K562 (cell line): ENCODE data around the gene RNASE7. TPM values are rescaled to one million over a fixed set of nuclear protein-coding genes. Genes with fewer than 3 reads are reported as not detected.

Experiments
- ATAC-seq: fragments of 200-7000 bp; cut with Tn5 transposase; 3 replicates; pipeline ENCODE4 v1.9.1; 2020; ENCODE audit warnings: moderate library complexity
- BruUV-seq: library from RNA; stranded (reverse); fragments of 400-500 nt; replicated peaks from 2 replicates; lab custom pipeline; 2021; lab: Mats Ljungman, UMichigan
- CTCF ChIA-PET: fragments of 300-600 bp; formaldehyde crosslinking; extraction: SDS; loops from one replicate; lab custom pipeline; 2021; ENCODE audit warnings: low intra/inter-chr PET ratio; lab: Yijun Ruan, JAX
- POLR2A ChIA-PET: fragments of 300-600, 350-650 bp; sonication (Branson Sonifier 250); formaldehyde crosslinking; extraction: SDS; loops from one replicate; lab custom pipeline; 2021; ENCODE audit warnings: antibody characterized with exemption, inconsistent platforms; lab: Yijun Ruan, JAX
- DNase-seq, 4 experiments: peaks; one replicate each; pipeline versions ENCODE4 v3.0.0 to v3.0.0-alpha.2; 2011 to 2018; ENCODE audit warnings: low spot score in 3 of 4, mixed read lengths in 3 of 4; ENCODE audit errors: extremely low read depth in 1 of 4
- FAIRE-seq: peaks from 2 replicates; lab custom pipeline; 2011; peaks lifted over from hg19 to GRCh38; lab: Jason Lieb, UNC
- H2AFZ ChIP-seq: 2 replicates; pipeline ENCODE4 v1.6.0; 2011; ENCODE audit warnings: low read depth, low read length, control low read depth, inconsistent platforms
- H3K27ac ChIP-seq: fragments of 200-600 bp; 3 replicates; pipeline ENCODE4 v1.8.0; 2011; ENCODE audit warnings: low read depth, mild to moderate bottlenecking, control low read depth, inconsistent platforms, low read length, moderate library complexity, mixed read lengths; ENCODE audit errors: extremely low read depth
- H3K27me3 ChIP-seq, 2 experiments: fragments of 300-600 bp in 1 of 2; 2 replicates in 1 of 2; 3 replicates in 1 of 2; pipeline versions ENCODE4 v1.6.0 to v1.8.0; 2011; ENCODE audit warnings: inconsistent platforms in 2 of 2, low read length in 2 of 2, mild to moderate bottlenecking in 1 of 2, mixed read lengths in 1 of 2, moderate library complexity in 1 of 2; ENCODE audit not compliant: control insufficient read depth in 2 of 2, insufficient read depth in 2 of 2
- H3K36me3 ChIP-seq: fragments of 300-600 bp; 3 replicates; pipeline ENCODE4 v1.8.0; 2011; ENCODE audit warnings: mild to moderate bottlenecking, low read length, inconsistent platforms; ENCODE audit not compliant: control insufficient read depth, insufficient read depth
- H3K4me1 ChIP-seq, 2 experiments: fragments of 200-600 bp in 1 of 2; replicated peaks in 1 of 2; 2 replicates in 1 of 2; 3 replicates in 1 of 2; pipeline versions ENCODE4 v1.5.1 to v1.8.0; 2011; ENCODE audit warnings: inconsistent platforms in 2 of 2, low read length in 2 of 2, mild to moderate bottlenecking in 1 of 2, mixed read lengths in 1 of 2, moderate library complexity in 1 of 2; ENCODE audit not compliant: control insufficient read depth in 2 of 2, insufficient read depth in 2 of 2
- H3K4me2 ChIP-seq: 2 replicates; pipeline ENCODE4 v1.6.1; 2011; ENCODE audit warnings: low read length, control low read depth, inconsistent platforms, mixed read lengths; ENCODE audit not compliant: insufficient read depth
- H3K4me3 ChIP-seq: fragments of 200-600 bp; sonication (generic), shearing (Covaris generic); 2 replicates; pipeline ENCODE4 v1.5.1; 2016; ENCODE audit warnings: control low read depth, inconsistent platforms
- H3K79me2 ChIP-seq: fragments of 200-600 bp; 3 replicates; pipeline ENCODE4 v1.8.0; 2011; ENCODE audit warnings: low read length, inconsistent platforms; ENCODE audit not compliant: control insufficient read depth, insufficient read depth
- H3K9ac ChIP-seq, 2 experiments: 2 replicates each; pipeline versions ENCODE4 v1.6.0 to v1.6.1; 2011; ENCODE audit warnings: low read depth in 2 of 2, low read length in 2 of 2, control low read depth in 1 of 2, inconsistent platforms in 1 of 2, mild to moderate bottlenecking in 1 of 2, mixed read lengths in 1 of 2; ENCODE audit not compliant: insufficient read depth in 1 of 2
- H3K9me1 ChIP-seq: one replicate; pipeline ENCODE4 v1.6.0; 2011; ENCODE audit warnings: inconsistent platforms, mild to moderate bottlenecking, low read length, moderate library complexity; ENCODE audit not compliant: control insufficient read depth, insufficient read depth
- H3K9me3 ChIP-seq: replicated peaks from 2 replicates; pipeline ENCODE4 v1.5.1; 2011; ENCODE audit warnings: low read depth, low read length, inconsistent platforms; ENCODE audit not compliant: control insufficient read depth, insufficient read depth
- H4K20me1 ChIP-seq: replicated peaks from 2 replicates; pipeline ENCODE4 v1.6.1; 2011; ENCODE audit warnings: low read length, inconsistent platforms, mixed read lengths; ENCODE audit not compliant: control insufficient read depth, insufficient read depth
- ARNT ChIP-seq, 2 experiments: fragments of 450-650 bp; IDR thresholded peaks; 2 replicates each; pipeline ENCODE4 v1.6.1; 2016; ENCODE audit warnings: mild to moderate bottlenecking in 1 of 2
- ATF7 ChIP-seq: fragments of 450-650 bp; IDR thresholded peaks from 2 replicates; pipeline ENCODE4 v1.7.1; 2014; ENCODE audit warnings: mild to moderate bottlenecking, moderate library complexity
- CCNT2 ChIP-seq: IDR thresholded peaks from 2 replicates; pipeline ENCODE4 v1.6.1; 2011; ENCODE audit warnings: borderline replicate concordance, low read depth, mild to moderate bottlenecking, moderate library complexity, mixed read lengths, low read length; ENCODE audit not compliant: insufficient read length; ENCODE audit errors: extremely low read depth
- CTBP1 ChIP-seq: fragments of 450-650 bp; IDR thresholded peaks from 2 replicates; pipeline ENCODE4 v1.6.1; 2016; ENCODE audit warnings: borderline replicate concordance
- DIDO1 ChIP-seq: fragments of 450-650 bp; IDR thresholded peaks from 2 replicates; pipeline ENCODE4 v1.6.1; 2016; ENCODE audit warnings: low read depth, missing biosample characterization, missing genetic modification characterization
- E2F5 ChIP-seq: sonication (generic); formaldehyde crosslinking; IDR thresholded peaks from 2 replicates; pipeline ENCODE4 v1.8.0; 2022; ENCODE audit warnings: mild to moderate bottlenecking, missing genetic modification reagents
- HBP1 ChIP-seq: fragments of 450-650 bp; formaldehyde crosslinking; IDR thresholded peaks from 2 replicates; pipeline ENCODE4 v1.4.0; 2022; ENCODE audit warnings: missing genetic modification characterization
- KLF1 ChIP-seq: fragments of 450-650 bp; IDR thresholded peaks from 2 replicates; pipeline ENCODE4 v1.6.1; 2016; ENCODE audit warnings: missing genetic modification characterization, missing compliant biosample characterization
- MAZ ChIP-seq, 2 experiments: fragments of 450-650 bp in 1 of 2; sonication (generic) in 1 of 2; formaldehyde crosslinking; IDR thresholded peaks in 1 of 2; conservative IDR thresholded peaks in 1 of 2; 2 replicates each; pipeline versions ENCODE4 v1.4.0 to v1.5.0; 2020; ENCODE audit warnings: mild to moderate bottlenecking in 1 of 2, missing genetic modification reagents in 1 of 2
- PATZ1 ChIP-seq: fragments of 250-450 bp; sonication (Bioruptor Pico); IDR thresholded peaks from 2 replicates; pipeline ENCODE4 v1.5.0; 2020; ENCODE audit warnings: mild to moderate bottlenecking, borderline replicate concordance
- PHF8 ChIP-seq: fragments of 200-600 bp; sonication (generic); IDR thresholded peaks from 2 replicates; pipeline ENCODE4 v1.6.1; 2012; ENCODE audit warnings: mixed run types, mild to moderate bottlenecking, inconsistent platforms, low read length, moderate library complexity, borderline replicate concordance
- POLR2AphosphoS5 ChIP-seq: IDR thresholded peaks from 2 replicates; pipeline ENCODE4 v1.6.1; 2011; ENCODE audit warnings: mild to moderate bottlenecking, low read depth, low read length, moderate library complexity; ENCODE audit not compliant: control insufficient read depth, insufficient read depth
- SAFB ChIP-seq: fragments of 200-400 bp; formaldehyde crosslinking; IDR thresholded peaks from 2 replicates; pipeline ENCODE4 v1.6.1; 2017; ENCODE audit warnings: low read depth, low read length, borderline replicate concordance
- SREBF2 ChIP-seq: sonication (generic); formaldehyde crosslinking; IDR thresholded peaks from 2 replicates; pipeline ENCODE4 v1.4.0; 2020; ENCODE audit warnings: mild to moderate bottlenecking, missing genetic modification reagents
- SRSF1 ChIP-seq: fragments of 200-400 bp; formaldehyde crosslinking; IDR thresholded peaks from 2 replicates; pipeline ENCODE4 v1.6.1; 2017; ENCODE audit warnings: mild to moderate bottlenecking, low read depth, low read length, moderate library complexity
- ZNF146 ChIP-seq: IDR thresholded peaks from one replicate; pipeline ENCODE4 v1.6.1; 2018; ENCODE audit warnings: missing compliant biosample characterization; ENCODE audit not compliant: unreplicated experiment
- ZNF174 ChIP-seq: fragments of 250-450 bp; sonication (Bioruptor Pico); IDR thresholded peaks from 2 replicates; pipeline ENCODE4 v1.4.0; 2020; ENCODE audit warnings: mild to moderate bottlenecking
- ZNF24 ChIP-seq: fragments of 450-650 bp; IDR thresholded peaks from 2 replicates; pipeline ENCODE4 v1.6.1; 2016
- ZNF444 ChIP-seq: fragments of 250-450 bp; sonication (Bioruptor Pico); IDR thresholded peaks from 2 replicates; pipeline ENCODE4 v1.4.0; 2020; ENCODE audit warnings: mild to moderate bottlenecking, moderate library complexity
- WGBS: fragments of 100-300 bp; shearing (Covaris generic); methylation state at CpG from one replicate; pipeline ENCODE4 v1.1.6; 2016; ENCODE audit warnings: low coverage, mixed read lengths; ENCODE audit not compliant: insufficient coverage; ENCODE audit errors: missing lambda C conversion rate; 5-methylcytosine and 5-hydroxymethylcytosine counted together
- in situ Hi-C: fragments of 300-500 bp; cut with MboI; formaldehyde crosslinking; loops from 4 replicates; pipeline ENCODE4 v1.15.0; 2018; ENCODE audit warnings: inconsistent platforms, mixed read lengths
- intact Hi-C: fragments of 100-400 bp; cut with micrococcal nuclease; formaldehyde crosslinking; loops from 2 replicates; pipeline ENCODE4 v1.14.2; 2022
- polyA plus RNA-seq, 8 experiments: library from polyadenylated mRNA; depleted of rRNA in 4 of 8; stranded (reverse) in 5 of 8; unstranded in 3 of 8; fragments of >200 nt; fragmentation: Nextera tagmentation in 2 of 8; fragmentation: Illumina TruSeq in 1 of 8; extraction: Ambion mirVana in 2 of 8; extraction: Trizol in 1 of 8; gene quantifications; 2 replicates each; pipeline versions ENCODE4 v1.2.1 to v1.2.3, GENCODE V29; 2011 to 2014; ENCODE audit warnings: inconsistent platforms in 1 of 8, missing spikeins in 1 of 8
- total RNA-seq, 7 experiments: library from RNA; depleted of rRNA in 6 of 7; stranded (reverse); fragments of >200 nt in 6 of 7; fragmentation: Illumina TruSeq in 2 of 7; extraction: Trizol in 2 of 7; gene quantifications; 2 replicates each; pipeline versions ENCODE4 v1.2.1 to v1.2.3, GENCODE V29; 2011 to 2021; ENCODE audit warnings: low replicate concordance in 1 of 7

The RNASE7 gene
- total and polyA plus RNA-seq, 9 of the 15 experiments (the other 6 are each of a cell fraction or from before 2014, with no cell fraction given): not detected

GRCh38 chr14:21034707-21035106, 7.5 kb upstream of the RNASE7 start, which contains the start of gene RNASE13:
Gene RNASE13, minus strand, starts transcription at chr14:21034807. Its CDS starts 519 bp downstream, at chr14:21034288.
- FAIRE-seq (no peak), ATAC-seq (no peak), DNase-seq (no peak)
- H3K9ac ChIP-seq: no peak within 1 kb of the TSS
- no peaks in the 10 kb centered on the region for H3K27me3 ChIP-seq
- no peaks in the 10 kb centered on the region for H3K9me3 ChIP-seq
- POLR2A ChIA-PET: interaction anchor here (0.8 kb wide), 1 partner anchor 24 kb away, joined by 3 read pairs; no protein-coding TSS in a partner anchor
- in situ Hi-C loops (no loop called here), intact Hi-C loops (loop anchor here (5.0 kb wide), 1 partner anchor 337 kb away; no protein-coding TSS in a partner anchor)
- H3K4me2 ChIP-seq: no peak within 1 kb of the TSS
- H3K4me3 ChIP-seq: no peak within 1 kb of the TSS
- peaks cover 0 to 14% of the 10 kb centered on the region in 2 experiments; a peak in 3 of 5 replicates for H3K4me1 ChIP-seq
- CTCF ChIA-PET: no interaction called here
- H3K79me2 ChIP-seq: no peaks in the 10 kb centered on the region
- H4K20me1 ChIP-seq: no peaks in the 10 kb centered on the region
- no peaks in the 10 kb centered on the region for H3K36me3 ChIP-seq
- 12% methylated on average over 4 of the region's 5 CpGs for WGBS
- no peak within 1 kb of the TSS for H3K27ac ChIP-seq
- TF ChIP-seq HBP1 (CRISPR knock-in tag) (no peak), SRSF1 (no peak), ZNF24 (no peak), ZNF444 (CRISPR knock-in tag) (no peak), MAZ (CRISPR knock-in tag; conservative IDR thresholded peaks at IDR 0.05 in 1 of 2, IDR thresholded peaks at IDR 0.05 in 1 of 2) (no peak), CTBP1 (no peak), CCNT2 (no peak), E2F5 (no peak), PATZ1 (CRISPR knock-in tag) (no peak), ZNF174 (CRISPR knock-in tag) (no peak), KLF1 (tag) (no peak), SAFB (no peak), DIDO1 (tag) (no peak), ATF7 (no peak), PHF8 (no peak), ZNF146 (CRISPR knock-in tag) (no peak), SREBF2 (CRISPR knock-in tag) (no peak), ARNT (IDR thresholded peaks at IDR 0.05) (no peak), POLR2AphosphoS5 (no peak)
- no TSS peak for BruUV-seq
- no peak within 1 kb of the TSS for H2AFZ ChIP-seq
- no peaks in the 10 kb centered on the region for H3K9me1 ChIP-seq
